ENCODE data around the gene ZNHIT3. TPM values are rescaled to one million over a fixed set of nuclear protein-coding genes. Genes with fewer than 3 reads are reported as not detected.

ZNHIT3 gene
- total RNA-seq, 6 experiments from 2014 or later: 11.2 to 16.6 (median 12.5) TPM

DNA sequence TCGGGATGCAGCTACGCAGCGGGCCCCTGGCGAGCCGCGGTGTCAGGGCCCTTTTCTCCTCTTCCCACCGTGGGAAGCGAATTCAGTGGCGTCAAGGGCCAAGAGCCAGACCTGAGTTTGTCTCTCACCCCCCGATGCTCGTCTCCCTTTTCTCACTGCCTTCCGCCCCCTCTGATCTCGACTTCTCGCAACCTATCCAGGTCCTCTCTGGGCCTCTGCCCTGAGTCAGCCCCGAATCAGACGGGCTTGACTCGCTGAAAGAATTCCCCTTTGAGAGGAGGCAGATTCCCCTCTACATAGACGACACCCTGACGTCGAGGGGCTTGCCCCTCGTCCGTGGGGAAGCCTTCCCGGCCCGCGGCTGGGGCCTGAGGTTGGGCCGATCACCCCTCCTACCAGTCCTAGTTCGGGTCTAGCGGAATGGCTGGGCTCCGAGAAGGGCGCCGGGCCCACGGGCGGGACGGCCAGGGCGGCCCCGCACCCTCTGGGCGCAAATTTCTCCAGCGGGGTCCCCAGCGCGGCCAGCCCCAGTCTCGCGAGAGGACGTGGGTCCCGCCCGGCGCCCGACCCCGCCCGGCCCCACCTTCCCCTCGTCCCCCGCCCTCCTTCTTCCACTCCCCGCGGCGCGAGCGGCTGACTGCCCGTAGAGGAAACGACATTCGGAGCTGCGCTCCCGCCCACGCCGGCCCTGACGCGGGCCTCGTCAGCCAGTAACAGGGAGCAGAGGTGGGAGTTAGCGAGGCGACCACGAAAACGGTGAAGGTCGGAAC, 58.0 kb downstream of the ZNHIT3 start, which contains the start of gene GGNBP2:
Gene GGNBP2 (plus strand): TSS at position 613 of the 770 bp plus-strand sequence. CDS start 806 bp downstream, outside the sequence.
- Histone ChIP-seq H3K4me1 (peaks cover 0 to 38% (median 11%) of the 10 kb centered on the region in 4 donors), H3K4me3 (peak within 1 kb of the TSS; percentile 92 to 98 (median 94)), H3K36me3 (no peaks in the 10 kb centered on the region), H3K9me3 (no peaks in the 10 kb centered on the region), H3K27me3 (no peaks in the 10 kb centered on the region), H3K27ac (peak within 1 kb of the TSS; percentile 92 to 98 (median 98))
- DNase-seq (peak; percentile 94 to 96 (median 96)), ATAC-seq (peak; percentile 81 to 83 (median 82))
- under 1% methylated on average over 27 of the region's 71 CpGs for WGBS (ENCODE audit: insufficient coverage, low coverage, low lambda C conversion rate, missing lambda C conversion rate)
- TF ChIP-seq, protein P1, sequence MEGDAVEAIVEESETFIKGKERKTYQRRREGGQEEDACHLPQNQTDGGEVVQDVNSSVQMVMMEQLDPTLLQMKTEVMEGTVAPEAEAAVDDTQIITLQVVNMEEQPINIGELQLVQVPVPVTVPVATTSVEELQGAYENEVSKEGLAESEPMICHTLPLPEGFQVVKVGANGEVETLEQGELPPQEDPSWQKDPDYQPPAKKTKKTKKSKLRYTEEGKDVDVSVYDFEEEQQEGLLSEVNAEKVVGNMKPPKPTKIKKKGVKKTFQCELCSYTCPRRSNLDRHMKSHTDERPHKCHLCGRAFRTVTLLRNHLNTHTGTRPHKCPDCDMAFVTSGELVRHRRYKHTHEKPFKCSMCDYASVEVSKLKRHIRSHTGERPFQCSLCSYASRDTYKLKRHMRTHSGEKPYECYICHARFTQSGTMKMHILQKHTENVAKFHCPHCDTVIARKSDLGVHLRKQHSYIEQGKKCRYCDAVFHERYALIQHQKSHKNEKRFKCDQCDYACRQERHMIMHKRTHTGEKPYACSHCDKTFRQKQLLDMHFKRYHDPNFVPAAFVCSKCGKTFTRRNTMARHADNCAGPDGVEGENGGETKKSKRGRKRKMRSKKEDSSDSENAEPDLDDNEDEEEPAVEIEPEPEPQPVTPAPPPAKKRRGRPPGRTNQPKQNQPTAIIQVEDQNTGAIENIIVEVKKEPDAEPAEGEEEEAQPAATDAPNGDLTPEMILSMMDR (IDR thresholded peaks at IDR 0.05): no peak
- peak; percentile 85 for TF ChIP-seq POLR2A (IDR thresholded peaks at IDR 0.05)
- intact Hi-C loops (cut with DNase I): loop anchor here in 1 of 2 donors (10.0 kb wide), 1 partner anchor 50 kb away; the partner anchor contains the start of gene DHRS11

DNA sequence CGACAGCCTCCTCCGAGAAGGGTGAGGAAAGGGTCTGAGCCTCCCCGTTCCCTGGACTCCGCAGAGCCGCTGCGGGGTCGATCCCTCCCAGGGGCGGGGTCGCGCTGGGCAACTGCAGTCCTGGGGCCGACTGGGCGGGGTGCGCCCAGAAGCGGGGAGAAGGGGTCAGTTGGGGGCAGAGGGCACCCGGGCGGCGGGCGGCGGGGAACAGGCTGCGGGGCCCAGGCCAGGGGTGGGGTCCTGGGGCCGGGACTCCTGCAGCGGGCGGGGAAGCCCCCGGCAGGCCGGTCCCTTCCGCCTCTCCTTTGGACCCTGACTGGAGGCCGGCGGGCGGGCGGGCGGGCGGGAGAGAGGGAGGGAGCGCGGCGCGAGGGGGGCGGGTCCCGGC, 58.6 kb downstream of the ZNHIT3 start:
- ATAC-seq (peak in 3 of 4 donors; percentile 61 to 71 (median 61)), DNase-seq (peak in 2 of 3 donors; percentile 85 to 95)
- intact Hi-C loops (cut with DNase I): loop anchor here in 1 of 2 donors (10.0 kb wide), 1 partner anchor 50 kb away; the partner anchor contains the start of gene DHRS11

More for the DNA sequence above, 58.6 kb downstream of the ZNHIT3 start:
- H3K36me3 ChIP-seq: no peaks in the 10 kb centered on the region
- peaks cover 0 to 40% (median 11%) of the 10 kb centered on the region in 4 donors for H3K4me1 ChIP-seq
- WGBS (ENCODE audit: insufficient coverage, low coverage, low lambda C conversion rate, missing lambda C conversion rate): 0% methylated on average over 2 of the region's 38 CpGs
- no peaks in the 10 kb centered on the region for H3K9me3 ChIP-seq
- peak overlapping the region; percentile 92 to 98 (median 94) for H3K4me3 ChIP-seq
- no peak for TF ChIP-seq POLR2A (IDR thresholded peaks at IDR 0.05)
- TF ChIP-seq, protein P1 (IDR thresholded peaks at IDR 0.05): no peak
- H3K27ac ChIP-seq: peak overlapping the region; percentile 92 to 98 (median 98)
- H3K27me3 ChIP-seq: no peaks in the 10 kb centered on the region

Small RNAs within 50 kb of the gene (small RNA-seq; reads per million reads assigned to genes)
- gene RNA5SP439: 0 reads per million in 2 experiments

Other genes with a start within 250 kb of the ZNHIT3 start
- under 1 TPM in 3 of 6 experiments, not detected in 3; 0.19 to 0.53 (median 0.24) TPM for gene TBC1D3I, start 222.1 kb upstream of the ZNHIT3 start, total RNA-seq
- not detected for gene TBC1D3G, start 162.8 kb upstream of the ZNHIT3 start, total RNA-seq
- gene TBC1D3H, start 98.2 kb upstream of the ZNHIT3 start, total RNA-seq: not detected
- gene MYO19, start 48.2 kb downstream of the ZNHIT3 start, total RNA-seq: 10 to 100 TPM; 20.6 to 40.5 (median 28.9) TPM
- gene PIGW, start 48.3 kb downstream of the ZNHIT3 start, total RNA-seq: 1 to 10 TPM; 3.0 to 6.1 (median 4.1) TPM
- 10 to 100 TPM; 24.3 to 39.6 (median 35.3) TPM for gene GGNBP2, start 58.2 kb downstream of the ZNHIT3 start, total RNA-seq
- gene DHRS11, start 105.2 kb downstream of the ZNHIT3 start, total RNA-seq: 10 to 100 TPM in 3 of 6 experiments, 1 to 10 TPM in 3; 5.1 to 13.6 (median 9.3) TPM
- 1 to 10 TPM; 2.5 to 8.6 (median 6.0) TPM for gene MRM1, start 114.9 kb downstream of the ZNHIT3 start, total RNA-seq

All from right lobe of liver (tissue), 6 donors.